ENCODE measurements around the gene RAD9A.

GRCh38 chr11:67445515-67445914 is 53.7 kb downstream of the RAD9A start:
- TF ChIP-seq, protein P1, sequence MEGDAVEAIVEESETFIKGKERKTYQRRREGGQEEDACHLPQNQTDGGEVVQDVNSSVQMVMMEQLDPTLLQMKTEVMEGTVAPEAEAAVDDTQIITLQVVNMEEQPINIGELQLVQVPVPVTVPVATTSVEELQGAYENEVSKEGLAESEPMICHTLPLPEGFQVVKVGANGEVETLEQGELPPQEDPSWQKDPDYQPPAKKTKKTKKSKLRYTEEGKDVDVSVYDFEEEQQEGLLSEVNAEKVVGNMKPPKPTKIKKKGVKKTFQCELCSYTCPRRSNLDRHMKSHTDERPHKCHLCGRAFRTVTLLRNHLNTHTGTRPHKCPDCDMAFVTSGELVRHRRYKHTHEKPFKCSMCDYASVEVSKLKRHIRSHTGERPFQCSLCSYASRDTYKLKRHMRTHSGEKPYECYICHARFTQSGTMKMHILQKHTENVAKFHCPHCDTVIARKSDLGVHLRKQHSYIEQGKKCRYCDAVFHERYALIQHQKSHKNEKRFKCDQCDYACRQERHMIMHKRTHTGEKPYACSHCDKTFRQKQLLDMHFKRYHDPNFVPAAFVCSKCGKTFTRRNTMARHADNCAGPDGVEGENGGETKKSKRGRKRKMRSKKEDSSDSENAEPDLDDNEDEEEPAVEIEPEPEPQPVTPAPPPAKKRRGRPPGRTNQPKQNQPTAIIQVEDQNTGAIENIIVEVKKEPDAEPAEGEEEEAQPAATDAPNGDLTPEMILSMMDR (IDR thresholded peaks at IDR 0.05): no peak
- TF ChIP-seq POLR2A (IDR thresholded peaks at IDR 0.05): no peak

All from prostate gland (tissue), 2 donors.